ENCODE results near the gene RELA.

Gene RELA

GRCh38 chr11:65633390-65634108 lies 29.2 kb downstream of the RELA start:
- DNase-seq (ENCODE audit: low read depth) = no peak

GRCh38 chr11:65630215-65630614 lies 32.5 kb downstream of the RELA start:
- no peak for DNase-seq (ENCODE audit: low read depth)

GRCh38 chr11:65629579-65629978 lies 33.1 kb downstream of the RELA start:
- DNase-seq (ENCODE audit: low read depth) = no peak

GRCh38 chr11:65627202-65627601 lies 35.5 kb downstream of the RELA start:
- DNase-seq (ENCODE audit: low read depth) = no peak

- DNase-seq (ENCODE audit: low read depth) = peak; percentile 49
Observed at GRCh38 chr11:65625628-65626342, 36.9 kb downstream of the RELA start.

- DNase-seq (ENCODE audit: low read depth) = no peak
Observed at GRCh38 chr11:65624931-65625627, 37.6 kb downstream of the RELA start.

- no peak for DNase-seq (ENCODE audit: low read depth)
Observed at GRCh38 chr11:65623852-65624616, 38.7 kb downstream of the RELA start.

GRCh38 chr11:65623177-65623576 lies 39.5 kb downstream of the RELA start:
- no peak for DNase-seq (ENCODE audit: low read depth)

- DNase-seq (ENCODE audit: low read depth) = no peak
Observed at GRCh38 chr11:65622011-65622410, 40.7 kb downstream of the RELA start.

- no peak for DNase-seq (ENCODE audit: low read depth)
Observed at GRCh38 chr11:65621460-65621859, 41.3 kb downstream of the RELA start.

- DNase-seq (ENCODE audit: low read depth) = no peak
Observed at GRCh38 chr11:65620666-65621065, 42.0 kb downstream of the RELA start.

- no peak for DNase-seq (ENCODE audit: low read depth)
Observed at GRCh38 chr11:65619281-65619928, 43.3 kb downstream of the RELA start.

- no peak for DNase-seq (ENCODE audit: low read depth)
Observed at GRCh38 chr11:65618763-65619162, 44.0 kb downstream of the RELA start.

- no peak for DNase-seq (ENCODE audit: low read depth)
Observed at GRCh38 chr11:65617990-65618751, 44.5 kb downstream of the RELA start.

GRCh38 chr11:65617136-65617850 lies 45.4 kb downstream of the RELA start:
- DNase-seq (ENCODE audit: low read depth) = no peak

GRCh38 chr11:65616575-65617001 lies 46.1 kb downstream of the RELA start:
- no peak for DNase-seq (ENCODE audit: low read depth)

- peak; percentile 65 for DNase-seq (ENCODE audit: low read depth)
Observed at GRCh38 chr11:65615950-65616574, 46.7 kb downstream of the RELA start.

GRCh38 chr11:65615229-65615949 lies 47.3 kb downstream of the RELA start, which contains the start of gene PCNX3:
PCNX3 (plus strand) TSS chr11:65615776; CDS start chr11:65616312, 536 bp downstream.
- DNase-seq (ENCODE audit: low read depth) = peak; percentile 100
